PC-9 (cell line): Measurements from ENCODE around the gene SYNJ2.

Experiments used
- CTCF ChIP-seq: fragments of 200-600 bp; sonication (generic); conservative IDR thresholded peaks from 2 replicates; pipeline ENCODE4 v1.6.1; 2017; ENCODE audit warnings: mixed run types, antibody characterized with exemption, mild to moderate bottlenecking, moderate library complexity
- EZH2 ChIP-seq: fragments of 200-600 bp; sonication (generic); IDR thresholded peaks from 2 replicates; pipeline ENCODE4 v1.8.0; 2017; ENCODE audit warnings: antibody characterized with exemption, low read depth

DNA sequence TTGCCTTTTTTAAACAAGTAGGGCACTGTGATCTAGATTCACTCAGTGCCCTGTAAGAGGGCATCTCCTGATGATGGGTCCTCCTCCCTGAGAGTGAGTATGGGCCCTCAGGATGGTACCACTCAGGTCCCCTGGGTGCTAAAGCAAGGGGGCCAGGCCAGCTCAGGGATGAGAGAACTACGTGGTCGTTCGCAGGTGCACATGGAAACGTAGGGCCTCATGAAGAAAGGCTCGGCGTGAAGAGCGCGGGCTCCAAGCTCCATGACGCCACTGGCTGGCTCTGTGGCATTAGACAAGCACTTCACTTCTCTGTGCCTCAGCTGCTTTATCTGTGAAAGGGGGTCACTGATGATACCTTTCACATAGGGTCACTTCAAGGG is 50.7 kb downstream of the SYNJ2 start:
- TF ChIP-seq CTCF, result no peak
- no peak for TF ChIP-seq EZH2
